ENCODE data around the gene ATP5IF1. TPM values are rescaled to one million over a fixed set of nuclear protein-coding genes. Genes with fewer than 3 reads are reported as not detected.

The ATP5IF1 gene
- polyA plus RNA-seq, 1 of the 3 experiments (the other 2 are of a cell fraction) = 594 TPM

DNA sequence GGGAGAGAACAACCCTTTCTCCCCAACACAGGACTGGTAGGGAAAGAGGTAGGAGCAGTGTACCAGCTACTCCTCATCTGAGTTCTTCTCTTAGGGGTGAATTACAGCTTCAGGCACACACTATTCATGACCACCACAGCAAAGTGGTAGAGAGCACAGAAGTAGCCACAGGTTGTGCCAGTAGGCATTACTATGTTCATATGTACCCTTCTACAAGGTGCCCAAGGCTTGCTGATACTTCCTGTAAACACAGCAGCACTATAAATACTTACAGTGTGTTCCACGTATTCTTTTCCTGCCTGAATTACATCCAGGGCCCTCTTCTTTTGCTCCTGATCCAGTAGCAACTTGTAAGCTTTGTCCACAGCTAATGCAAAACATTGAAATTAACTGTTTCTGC, 26.2 kb upstream of the ATP5IF1 start:
- peaks cover 49 to 62% of the 10 kb centered on the region in 2 experiments for H3K36me3 ChIP-seq (replicated peaks in 1 of 2; ENCODE audit: control insufficient read depth in 1 of 2, insufficient read depth in 2 of 2, low read length in 1 of 2)
- DNase-seq = no peak
- H3K79me2 ChIP-seq (ENCODE audit: insufficient read depth) = no peaks in the 10 kb centered on the region; the same call in 1 of the 2 replicates
- no peaks in the 10 kb centered on the region for H3K9me3 ChIP-seq
- H3K9me2 ChIP-seq = no peaks in the 10 kb centered on the region
- peaks cover 22% of the 10 kb centered on the region for H3F3A ChIP-seq (replicated peaks; ENCODE audit: insufficient read depth)
- no peaks in the 10 kb centered on the region for H4K20me1 ChIP-seq (ENCODE audit: insufficient read depth)
- CTCF ChIA-PET = interaction anchor here (0.7 to 3.7 kb wide), 21 partner anchors 8 to 353 kb away, joined by 3 to 59 read pairs (median 4); partner anchors contain the start of gene EYA3
- POLR2A ChIA-PET = no interaction called here
- H3K27me3 ChIP-seq (ENCODE audit: insufficient read depth) = no peaks in the 10 kb centered on the region
- WGBS (ENCODE audit: low lambda C conversion rate) = 92% methylated on average over 1 of the region's 1 CpG
- H3K27ac ChIP-seq (ENCODE audit: low read depth in 2 of 2, low read length in 1 of 2) = no peak overlapping the region
- H3K4me1 ChIP-seq (ENCODE audit: control insufficient read depth in 1 of 2, insufficient read depth in 2 of 2, low read depth in 1 of 2, low read length in 1 of 2) = no peaks in the 10 kb centered on the region
- TF ChIP-seq GABPA (IDR thresholded peaks at IDR 0.05; ENCODE audit: low read depth) (no peak), JUND (IDR thresholded peaks at IDR 0.05) (no peak), FOXM1 (IDR thresholded peaks at IDR 0.05; ENCODE audit: low read depth) (no peak), FOSL2 (IDR thresholded peaks at IDR 0.05; ENCODE audit: borderline replicate concordance, low read depth) (no peak), EP300 (IDR thresholded peaks at IDR 0.05; ENCODE audit: borderline replicate concordance in 1 of 2, low read depth in 1 of 2, low read length in 1 of 2) (no peak), ELF1 (IDR thresholded peaks at IDR 0.05) (no peak), RCOR1 (IDR thresholded peaks at IDR 0.05; ENCODE audit: low read length) (no peak), TEAD4 (IDR thresholded peaks at IDR 0.05; ENCODE audit: borderline replicate concordance, insufficient read depth) (no peak), NRF1 (IDR thresholded peaks at IDR 0.05; ENCODE audit: low read depth, low read length) (no peak), SMC3 (IDR thresholded peaks at IDR 0.05; ENCODE audit: low read depth, low read length) (no peak), GATA2 (CRISPR knock-in tag; IDR thresholded peaks at IDR 0.05) (no peak), RXRA (IDR thresholded peaks at IDR 0.05; ENCODE audit: borderline replicate concordance, low read depth) (no peak)
- TF ChIP-seq, protein P1, sequence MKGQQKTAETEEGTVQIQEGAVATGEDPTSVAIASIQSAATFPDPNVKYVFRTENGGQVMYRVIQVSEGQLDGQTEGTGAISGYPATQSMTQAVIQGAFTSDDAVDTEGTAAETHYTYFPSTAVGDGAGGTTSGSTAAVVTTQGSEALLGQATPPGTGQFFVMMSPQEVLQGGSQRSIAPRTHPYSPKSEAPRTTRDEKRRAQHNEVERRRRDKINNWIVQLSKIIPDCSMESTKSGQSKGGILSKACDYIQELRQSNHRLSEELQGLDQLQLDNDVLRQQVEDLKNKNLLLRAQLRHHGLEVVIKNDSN (IDR thresholded peaks at IDR 0.05; ENCODE audit: borderline replicate concordance, low read depth) = no peak
- TF ChIP-seq, protein P2, sequence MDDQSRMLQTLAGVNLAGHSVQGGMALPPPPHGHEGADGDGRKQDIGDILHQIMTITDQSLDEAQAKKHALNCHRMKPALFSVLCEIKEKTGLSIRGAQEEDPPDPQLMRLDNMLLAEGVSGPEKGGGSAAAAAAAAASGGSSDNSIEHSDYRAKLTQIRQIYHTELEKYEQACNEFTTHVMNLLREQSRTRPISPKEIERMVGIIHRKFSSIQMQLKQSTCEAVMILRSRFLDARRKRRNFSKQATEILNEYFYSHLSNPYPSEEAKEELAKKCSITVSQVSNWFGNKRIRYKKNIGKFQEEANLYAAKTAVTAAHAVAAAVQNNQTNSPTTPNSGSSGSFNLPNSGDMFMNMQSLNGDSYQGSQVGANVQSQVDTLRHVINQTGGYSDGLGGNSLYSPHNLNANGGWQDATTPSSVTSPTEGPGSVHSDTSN (IDR thresholded peaks at IDR 0.05) = no peak
- TF ChIP-seq, protein P3, sequence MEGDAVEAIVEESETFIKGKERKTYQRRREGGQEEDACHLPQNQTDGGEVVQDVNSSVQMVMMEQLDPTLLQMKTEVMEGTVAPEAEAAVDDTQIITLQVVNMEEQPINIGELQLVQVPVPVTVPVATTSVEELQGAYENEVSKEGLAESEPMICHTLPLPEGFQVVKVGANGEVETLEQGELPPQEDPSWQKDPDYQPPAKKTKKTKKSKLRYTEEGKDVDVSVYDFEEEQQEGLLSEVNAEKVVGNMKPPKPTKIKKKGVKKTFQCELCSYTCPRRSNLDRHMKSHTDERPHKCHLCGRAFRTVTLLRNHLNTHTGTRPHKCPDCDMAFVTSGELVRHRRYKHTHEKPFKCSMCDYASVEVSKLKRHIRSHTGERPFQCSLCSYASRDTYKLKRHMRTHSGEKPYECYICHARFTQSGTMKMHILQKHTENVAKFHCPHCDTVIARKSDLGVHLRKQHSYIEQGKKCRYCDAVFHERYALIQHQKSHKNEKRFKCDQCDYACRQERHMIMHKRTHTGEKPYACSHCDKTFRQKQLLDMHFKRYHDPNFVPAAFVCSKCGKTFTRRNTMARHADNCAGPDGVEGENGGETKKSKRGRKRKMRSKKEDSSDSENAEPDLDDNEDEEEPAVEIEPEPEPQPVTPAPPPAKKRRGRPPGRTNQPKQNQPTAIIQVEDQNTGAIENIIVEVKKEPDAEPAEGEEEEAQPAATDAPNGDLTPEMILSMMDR (IDR thresholded peaks at IDR 0.05) = no peak
- TF ChIP-seq, protein P4, sequence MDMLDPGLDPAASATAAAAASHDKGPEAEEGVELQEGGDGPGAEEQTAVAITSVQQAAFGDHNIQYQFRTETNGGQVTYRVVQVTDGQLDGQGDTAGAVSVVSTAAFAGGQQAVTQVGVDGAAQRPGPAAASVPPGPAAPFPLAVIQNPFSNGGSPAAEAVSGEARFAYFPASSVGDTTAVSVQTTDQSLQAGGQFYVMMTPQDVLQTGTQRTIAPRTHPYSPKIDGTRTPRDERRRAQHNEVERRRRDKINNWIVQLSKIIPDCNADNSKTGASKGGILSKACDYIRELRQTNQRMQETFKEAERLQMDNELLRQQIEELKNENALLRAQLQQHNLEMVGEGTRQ (IDR thresholded peaks at IDR 0.05; ENCODE audit: borderline replicate concordance, low read depth, low read length) = no peak
- H3K9ac ChIP-seq = no peak overlapping the region
- no peak overlapping the region for H2AFZ ChIP-seq (ENCODE audit: low read depth)
- no peak overlapping the region for H3K4me3 ChIP-seq (ENCODE audit: low read depth in 2 of 2, low read length in 1 of 2)
- H3K4me2 ChIP-seq = no peak overlapping the region

Measured in SK-N-SH (cell line).